Activated T-cell treated with anti-CD3 and anti-CD28 coated beads, Interleukin-2, amount 50 U/mL, for 24 hours (primary cell): ENCODE measurements around the gene THAP4.

ENCODE experiments used
- DNase-seq: peaks from one replicate; pipeline ENCODE4 v3.0.0-alpha.2; 2020
- H3K27ac Mint-ChIP-seq: 2 replicates; pipeline ENCODE4 v1.8.0; 2020; ENCODE audit warnings: mild to moderate bottlenecking, mixed read lengths
- H3K27me3 Mint-ChIP-seq: 2 replicates; pipeline ENCODE4 v1.8.0; 2020; ENCODE audit warnings: mixed read lengths
- H3K36me3 Mint-ChIP-seq: 2 replicates; pipeline ENCODE4 v1.8.0; 2020; ENCODE audit warnings: low read depth, mixed read lengths
- H3K4me1 Mint-ChIP-seq: 2 replicates; pipeline ENCODE4 v1.8.0; 2020; ENCODE audit warnings: low read depth, mixed read lengths
- H3K4me3 Mint-ChIP-seq: 2 replicates; pipeline ENCODE4 v1.8.0; 2020; ENCODE audit warnings: mild to moderate bottlenecking, moderate library complexity, mixed read lengths
- H3K9me3 Mint-ChIP-seq: 2 replicates; pipeline ENCODE4 v1.8.0; 2020; ENCODE audit warnings: mixed read lengths

Gene THAP4

DNA sequence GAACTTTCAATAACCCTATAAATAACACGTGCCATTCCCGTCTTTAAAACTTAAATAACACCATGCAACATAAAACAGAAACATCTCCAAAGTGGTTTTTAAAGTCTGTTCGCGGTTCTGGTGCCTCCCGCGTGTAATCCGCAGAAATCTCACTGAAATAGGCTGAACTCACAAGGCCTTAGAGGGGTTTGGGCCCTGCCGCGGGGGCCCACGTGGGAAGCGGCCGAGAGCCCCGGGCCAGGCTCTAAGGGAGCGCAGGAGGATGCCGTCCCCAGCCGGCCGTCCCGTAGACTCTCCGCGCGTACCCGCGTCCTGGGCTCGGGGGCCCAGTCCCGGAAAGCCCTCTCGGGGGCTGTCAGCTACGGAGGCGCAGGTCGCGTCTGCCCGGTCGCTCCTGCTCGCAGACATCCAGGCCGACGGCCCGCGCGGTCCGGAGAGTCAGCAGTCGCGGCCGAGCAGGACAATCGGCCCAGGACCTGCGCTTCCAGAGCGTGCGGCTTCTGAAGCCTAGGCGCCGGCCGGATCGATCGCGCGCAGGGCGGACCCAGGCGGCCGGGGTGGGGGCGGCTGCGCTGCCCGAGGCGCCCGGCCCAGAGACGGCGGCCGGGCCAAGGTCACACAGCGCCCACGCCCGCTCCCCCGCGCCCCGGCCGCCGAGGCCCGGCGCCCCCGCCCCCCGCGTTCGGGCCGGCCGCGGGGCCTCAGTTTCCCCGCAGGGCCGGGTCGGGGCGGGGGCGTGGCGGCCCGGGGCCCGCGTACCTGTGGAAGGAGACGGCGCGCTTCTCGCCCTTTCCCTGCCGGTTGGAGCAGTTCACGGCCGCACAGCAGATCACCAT, 558 bp downstream of the THAP4 start:
- peaks cover 75% of the 10 kb centered on the region for H3K36me3 Mint-ChIP-seq
- peaks cover 45% of the 10 kb centered on the region for H3K4me1 Mint-ChIP-seq
- H3K27me3 Mint-ChIP-seq, result no peaks in the 10 kb centered on the region
- peak; percentile 71 for DNase-seq
- peak overlapping the region; percentile 86 for H3K4me3 Mint-ChIP-seq
- no peaks in the 10 kb centered on the region for H3K9me3 Mint-ChIP-seq
- H3K27ac Mint-ChIP-seq, result peak overlapping the region; percentile 87

GRCh38 chr2:241635756-241636155, 1.2 kb downstream of the THAP4 start:
- H3K27me3 Mint-ChIP-seq, result no peaks in the 10 kb centered on the region
- no peak for DNase-seq

GRCh38 chr2:241633561-241633960, 3.4 kb downstream of the THAP4 start:
- peaks cover 75% of the 10 kb centered on the region for H3K36me3 Mint-ChIP-seq
- peaks cover 27% of the 10 kb centered on the region for H3K4me1 Mint-ChIP-seq
- H3K4me3 Mint-ChIP-seq, result no peak overlapping the region
- H3K27me3 Mint-ChIP-seq, result no peaks in the 10 kb centered on the region
- no peak for DNase-seq
- no peak overlapping the region for H3K27ac Mint-ChIP-seq
- no peaks in the 10 kb centered on the region for H3K9me3 Mint-ChIP-seq

More at GRCh38 chr2:241635756-241636155, 1.2 kb downstream of the THAP4 start:
- Mint-ChIP-seq H3K4me3 (peak overlapping the region; percentile 86), H3K9me3 (no peaks in the 10 kb centered on the region), H3K27ac (peak overlapping the region; percentile 87), H3K36me3 (peaks cover 78% of the 10 kb centered on the region), H3K4me1 (peaks cover 40% of the 10 kb centered on the region)

- no peak for DNase-seq
- Mint-ChIP-seq H3K27ac (no peak overlapping the region), H3K27me3 (no peaks in the 10 kb centered on the region), H3K36me3 (peaks cover 78% of the 10 kb centered on the region), H3K9me3 (no peaks in the 10 kb centered on the region), H3K4me1 (peaks cover 27% of the 10 kb centered on the region), H3K4me3 (no peak overlapping the region)
Measured at GRCh38 chr2:241632478-241633325, 4.3 kb downstream of the THAP4 start.

GRCh38 chr2:241629762-241630435, 7.1 kb downstream of the THAP4 start:
- Mint-ChIP-seq H3K9me3 (no peaks in the 10 kb centered on the region), H3K4me1 (peaks cover 26% of the 10 kb centered on the region), H3K36me3 (peaks cover 86% of the 10 kb centered on the region), H3K27me3 (no peaks in the 10 kb centered on the region), H3K27ac (no peak overlapping the region), H3K4me3 (no peak overlapping the region)
- no peak for DNase-seq

- H3K27me3 Mint-ChIP-seq, result no peaks in the 10 kb centered on the region
- H3K9me3 Mint-ChIP-seq, result no peaks in the 10 kb centered on the region
- H3K4me3 Mint-ChIP-seq, result no peak overlapping the region
- no peak overlapping the region for H3K27ac Mint-ChIP-seq
- DNase-seq, result no peak
- H3K4me1 Mint-ChIP-seq, result peaks cover 24% of the 10 kb centered on the region
- peaks cover 79% of the 10 kb centered on the region for H3K36me3 Mint-ChIP-seq
Measured at GRCh38 chr2:241627675-241628074, 9.3 kb downstream of the THAP4 start.

- Mint-ChIP-seq H3K27ac (peak overlapping the region; percentile 93), H3K9me3 (peaks cover 19% of the 10 kb centered on the region), H3K27me3 (no peaks in the 10 kb centered on the region), H3K36me3 (peaks cover 65% of the 10 kb centered on the region), H3K4me1 (peaks cover 50% of the 10 kb centered on the region), H3K4me3 (no peak overlapping the region)
- peak; percentile 64 for DNase-seq
Measured at GRCh38 chr2:241620419-241620769, 16.6 kb downstream of the THAP4 start.

DNA sequence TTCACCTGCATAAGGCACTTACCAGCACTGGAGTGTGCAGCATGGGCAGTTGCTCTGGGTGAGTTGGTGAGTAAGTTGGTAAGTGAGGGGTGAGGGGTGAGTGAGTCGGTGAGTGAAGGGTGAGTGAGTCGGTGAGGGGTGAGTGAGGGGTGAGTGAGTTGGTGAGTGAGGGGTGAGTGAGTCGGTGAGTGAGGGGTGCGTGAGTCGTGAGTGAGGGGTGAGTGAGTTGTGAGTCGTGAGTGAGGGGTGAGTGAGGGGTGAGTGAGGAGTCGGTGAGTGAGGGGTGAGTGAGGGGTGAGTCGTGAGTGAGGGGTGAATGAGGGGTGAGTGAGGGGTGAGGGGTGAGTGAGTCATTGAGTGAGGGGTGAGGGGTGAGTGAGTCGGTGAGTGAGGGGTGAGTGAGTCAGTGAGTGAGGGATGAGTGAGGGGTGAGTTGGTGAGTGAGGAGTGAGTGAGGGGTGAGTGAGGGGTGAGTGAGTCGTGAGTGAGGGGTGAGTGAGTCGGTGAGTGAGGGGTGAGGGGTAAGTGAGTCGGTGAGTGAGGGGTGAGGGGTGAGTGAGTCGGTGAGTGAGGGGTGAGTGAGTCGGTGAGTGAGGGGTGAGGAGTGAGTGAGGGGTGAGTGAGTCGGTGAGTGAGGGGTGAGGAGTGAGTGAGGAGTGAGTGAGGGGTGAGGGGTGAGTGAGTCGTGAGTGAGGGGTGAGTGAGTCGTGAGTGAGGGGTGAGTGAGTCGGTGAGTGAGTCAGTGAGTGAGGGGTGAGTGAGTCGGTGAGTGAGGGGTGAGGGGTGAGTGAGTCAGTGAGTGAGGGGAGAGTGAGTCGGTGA, 17.1 kb downstream of the THAP4 start:
- H3K36me3 Mint-ChIP-seq, result peaks cover 66% of the 10 kb centered on the region
- peak; percentile 36 for DNase-seq
- H3K27ac Mint-ChIP-seq, result peak overlapping the region; percentile 93
- no peak overlapping the region for H3K4me3 Mint-ChIP-seq
- peaks cover 19% of the 10 kb centered on the region for H3K9me3 Mint-ChIP-seq
- no peaks in the 10 kb centered on the region for H3K27me3 Mint-ChIP-seq
- peaks cover 50% of the 10 kb centered on the region for H3K4me1 Mint-ChIP-seq

DNA sequence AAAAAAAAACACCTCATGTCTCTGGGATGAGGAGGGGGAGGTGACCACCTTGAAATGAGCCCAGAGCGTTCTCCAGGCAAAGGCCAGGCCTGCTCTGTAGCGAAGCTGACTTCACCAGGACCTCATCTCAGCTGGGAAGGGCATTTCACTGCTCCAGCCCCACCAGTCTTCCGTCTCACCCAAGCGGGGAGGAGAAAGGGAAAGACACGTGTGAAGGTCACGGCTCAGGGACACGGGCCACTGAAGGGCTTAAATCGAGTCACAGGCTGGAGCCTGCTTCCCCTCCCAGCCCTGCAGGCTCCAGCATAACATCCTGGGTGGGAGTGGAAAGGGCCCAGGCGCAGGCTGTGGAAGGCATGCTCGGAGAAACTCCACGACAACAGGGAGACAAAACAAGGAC, 18.1 kb downstream of the THAP4 start:
- Mint-ChIP-seq H3K36me3 (peaks cover 59% of the 10 kb centered on the region), H3K27me3 (no peaks in the 10 kb centered on the region), H3K4me3 (no peak overlapping the region), H3K4me1 (peaks cover 49% of the 10 kb centered on the region), H3K9me3 (peaks cover 19% of the 10 kb centered on the region), H3K27ac (peak overlapping the region; percentile 93)
- DNase-seq, result no peak

GRCh38 chr2:241618296-241618805, 18.6 kb downstream of the THAP4 start:
- Mint-ChIP-seq H3K9me3 (peaks cover 19% of the 10 kb centered on the region), H3K4me1 (peaks cover 49% of the 10 kb centered on the region), H3K27ac (peak overlapping the region; percentile 93), H3K4me3 (peak overlapping the region; percentile 71), H3K36me3 (peaks cover 57% of the 10 kb centered on the region), H3K27me3 (no peaks in the 10 kb centered on the region)
- no peak for DNase-seq

- Mint-ChIP-seq H3K27ac (peak overlapping the region; percentile 93), H3K9me3 (peaks cover 19% of the 10 kb centered on the region), H3K27me3 (no peaks in the 10 kb centered on the region), H3K36me3 (peaks cover 60% of the 10 kb centered on the region), H3K4me3 (peak overlapping the region; percentile 71), H3K4me1 (peaks cover 49% of the 10 kb centered on the region)
- peak; percentile 47 for DNase-seq
Measured at GRCh38 chr2:241617431-241618154, 19.4 kb downstream of the THAP4 start.

DNA sequence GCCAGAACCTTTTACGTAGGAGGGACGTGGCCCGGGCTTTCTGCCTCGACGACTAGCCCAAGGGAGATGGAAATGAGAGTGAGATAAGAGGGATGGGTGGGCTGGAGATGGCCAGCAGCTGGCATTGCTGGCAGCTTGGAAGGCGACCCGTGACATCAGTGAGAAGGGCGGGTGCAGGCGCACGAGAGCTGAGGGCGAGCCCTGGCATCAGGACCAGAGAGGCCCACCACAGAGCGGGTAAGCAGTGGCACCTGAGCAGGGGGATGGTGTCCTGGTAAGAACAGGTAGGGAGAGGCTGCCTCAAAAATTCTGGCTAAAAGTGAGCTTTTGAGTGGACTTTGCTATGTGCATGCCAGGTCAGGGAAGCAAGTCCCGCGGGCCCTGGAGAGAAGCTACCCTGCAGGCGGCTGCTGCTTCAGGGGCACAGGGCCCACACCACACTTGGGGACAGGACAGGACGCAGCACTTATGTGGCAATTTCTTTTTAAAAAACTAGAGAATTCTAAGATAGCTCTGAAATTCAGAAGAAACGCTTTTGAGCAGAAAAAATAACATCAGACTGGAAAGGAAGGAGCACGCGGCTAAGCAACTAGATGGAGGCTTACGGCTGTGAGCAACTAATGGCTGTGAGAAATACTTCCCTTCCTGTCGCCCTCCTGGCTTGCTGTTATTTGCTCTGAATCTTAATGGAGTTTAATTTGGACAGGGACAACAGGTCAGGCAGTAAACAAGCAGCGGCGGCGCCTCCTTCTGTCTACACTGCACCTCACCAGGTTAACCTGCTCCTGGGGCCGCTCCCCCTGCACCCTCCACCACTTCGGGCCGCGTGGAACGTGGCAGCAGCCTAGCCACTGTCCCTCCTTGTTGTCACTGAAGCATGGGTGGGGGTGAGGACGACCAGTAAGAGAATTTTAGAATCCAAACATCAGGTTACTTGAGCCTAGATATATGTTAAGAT, 20.5 kb downstream of the THAP4 start:
- no peak for DNase-seq
- peak overlapping the region; percentile 38 for H3K27ac Mint-ChIP-seq
- H3K4me3 Mint-ChIP-seq, result peak overlapping the region; percentile 71
- H3K27me3 Mint-ChIP-seq, result no peaks in the 10 kb centered on the region
- peaks cover 59% of the 10 kb centered on the region for H3K36me3 Mint-ChIP-seq
- H3K9me3 Mint-ChIP-seq, result peaks cover 17% of the 10 kb centered on the region
- peaks cover 45% of the 10 kb centered on the region for H3K4me1 Mint-ChIP-seq
